NCI-H345 treated with DMSO at 0.1 percent for 48 hours (cell line): ENCODE data around the gene MACROD2.

Experiments
- DNase-seq: peaks from one replicate; lab custom pipeline; 2025; ENCODE audit not compliant: unreplicated experiment; lab: John Stamatoyannopoulos, UW

The MACROD2 gene

GRCh38 chr20:14632906-14633305, 637.6 kb downstream of the MACROD2 start:
- DNase-seq, result no peak

- DNase-seq, result no peak
Observed at GRCh38 chr20:14633507-14633906, 638.2 kb downstream of the MACROD2 start.

GRCh38 chr20:14634665-14635064, 639.3 kb downstream of the MACROD2 start:
- no peak for DNase-seq

GRCh38 chr20:14637441-14637840, 642.1 kb downstream of the MACROD2 start:
- DNase-seq, result no peak

GRCh38 chr20:14643146-14643545, 647.8 kb downstream of the MACROD2 start:
- DNase-seq, result no peak

- no peak for DNase-seq
Observed at GRCh38 chr20:14643556-14643955, 648.2 kb downstream of the MACROD2 start.

- peak; percentile 69 for DNase-seq
Observed at GRCh38 chr20:14644306-14645097, 649.2 kb downstream of the MACROD2 start.

- no peak for DNase-seq
Observed at GRCh38 chr20:14647016-14647415, 651.7 kb downstream of the MACROD2 start.

GRCh38 chr20:14649662-14650061, 654.3 kb downstream of the MACROD2 start:
- no peak for DNase-seq

- DNase-seq, result no peak
Observed at GRCh38 chr20:14657266-14658005, 662.1 kb downstream of the MACROD2 start.

- DNase-seq, result no peak
Observed at GRCh38 chr20:14664101-14664500, 668.8 kb downstream of the MACROD2 start.

- no peak for DNase-seq
Observed at GRCh38 chr20:14666696-14667095, 671.4 kb downstream of the MACROD2 start.

- no peak for DNase-seq
Observed at GRCh38 chr20:14667226-14667625, 671.9 kb downstream of the MACROD2 start.

GRCh38 chr20:14672066-14672465, 676.8 kb downstream of the MACROD2 start:
- DNase-seq, result no peak

GRCh38 chr20:14673164-14673563, 677.8 kb downstream of the MACROD2 start:
- DNase-seq, result no peak

GRCh38 chr20:14677455-14677854, 682.1 kb downstream of the MACROD2 start:
- DNase-seq, result no peak

- no peak for DNase-seq
Observed at GRCh38 chr20:14685183-14685582, 689.9 kb downstream of the MACROD2 start.

- no peak for DNase-seq
Observed at GRCh38 chr20:14687313-14687712, 692.0 kb downstream of the MACROD2 start.

GRCh38 chr20:14688005-14688404, 692.7 kb downstream of the MACROD2 start:
- DNase-seq, result no peak

- no peak for DNase-seq
Observed at GRCh38 chr20:14691994-14692393, 696.7 kb downstream of the MACROD2 start.

GRCh38 chr20:14696478-14696877, 701.2 kb downstream of the MACROD2 start:
- DNase-seq, result no peak

- DNase-seq, result no peak
Observed at GRCh38 chr20:14696937-14697336, 701.6 kb downstream of the MACROD2 start.
